GM11168 (cell line): ENCODE measurements around the gene LRRK1.

Experiments used
- in situ Hi-C: fragments of 300-500 bp; cut with MboI; formaldehyde crosslinking; loops from one replicate; pipeline ENCODE4 v1.12.0; 2022; ENCODE audit warnings: low sequenced_read_pairs; ENCODE audit not compliant: unreplicated experiment

The LRRK1 gene

GRCh38 chr15:101045835-101046691, 126.9 kb downstream of the LRRK1 start:
- in situ Hi-C loops = no loop called here

- in situ Hi-C loops = no loop called here
Observed at GRCh38 chr15:101046826-101047225, 127.7 kb downstream of the LRRK1 start.

GRCh38 chr15:101047301-101047781, 128.2 kb downstream of the LRRK1 start:
- in situ Hi-C loops = no loop called here

- in situ Hi-C loops = no loop called here
Observed at GRCh38 chr15:101048176-101048575, 129.0 kb downstream of the LRRK1 start.

GRCh38 chr15:101048581-101049030, 129.4 kb downstream of the LRRK1 start:
- in situ Hi-C loops = no loop called here

GRCh38 chr15:101049282-101049681, 130.1 kb downstream of the LRRK1 start:
- in situ Hi-C loops = no loop called here

GRCh38 chr15:101049856-101050622, 130.9 kb downstream of the LRRK1 start:
- in situ Hi-C loops = no loop called here

- in situ Hi-C loops = no loop called here
Observed at GRCh38 chr15:101050623-101051290, 131.6 kb downstream of the LRRK1 start.

GRCh38 chr15:101051291-101052030, 132.3 kb downstream of the LRRK1 start:
- in situ Hi-C loops = no loop called here

GRCh38 chr15:101052031-101052620, 133.0 kb downstream of the LRRK1 start:
- in situ Hi-C loops = no loop called here

- in situ Hi-C loops = no loop called here
Observed at GRCh38 chr15:101052681-101053121, 133.5 kb downstream of the LRRK1 start.

- in situ Hi-C loops = no loop called here
Observed at GRCh38 chr15:101053261-101053660, 134.1 kb downstream of the LRRK1 start.

- in situ Hi-C loops = no loop called here
Observed at GRCh38 chr15:101054116-101054515, 135.0 kb downstream of the LRRK1 start.

- in situ Hi-C loops = no loop called here
Observed at GRCh38 chr15:101054991-101055390, 135.8 kb downstream of the LRRK1 start.

- in situ Hi-C loops = no loop called here
Observed at GRCh38 chr15:101055411-101055810, 136.3 kb downstream of the LRRK1 start.

- in situ Hi-C loops = no loop called here
Observed at GRCh38 chr15:101056366-101057334, 137.5 kb downstream of the LRRK1 start.

GRCh38 chr15:101057841-101058407, 138.8 kb downstream of the LRRK1 start:
- in situ Hi-C loops = no loop called here

- in situ Hi-C loops = no loop called here
Observed at GRCh38 chr15:101058735-101059134, 139.6 kb downstream of the LRRK1 start.
